DMS53 treated with DMSO at 0.1 percent for 48 hours (cell line): ENCODE results near the gene NRL.

Experiments
- DNase-seq: peaks from one replicate; lab custom pipeline; 2025; ENCODE audit not compliant: unreplicated experiment; lab: John Stamatoyannopoulos, UW

The NRL gene

DNA sequence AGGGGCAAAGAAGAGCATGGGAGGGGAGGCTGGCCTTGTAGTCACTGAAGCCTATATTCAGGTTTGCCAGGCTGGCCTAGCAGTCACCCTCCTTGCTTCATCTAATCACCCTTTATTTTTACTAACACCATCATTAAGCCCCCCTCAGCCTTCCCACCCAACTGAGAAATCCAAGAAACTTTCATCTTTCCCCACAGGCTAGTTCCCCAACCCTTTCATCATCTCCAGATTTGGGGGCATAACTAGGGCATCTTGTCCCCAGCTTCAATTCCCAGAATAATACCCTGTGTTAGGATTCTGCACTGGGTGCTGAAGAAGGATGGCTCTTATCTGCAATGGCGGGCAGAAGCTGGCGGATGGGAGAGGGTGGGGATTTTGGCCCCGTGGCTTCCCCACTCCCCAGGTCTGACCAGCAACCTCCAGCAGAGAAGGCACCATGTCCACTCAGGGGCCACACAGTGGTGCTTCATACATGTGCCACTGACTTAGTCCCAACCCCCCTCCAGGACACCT lies 13.7 kb downstream of the NRL start:
- DNase-seq: no peak

DNA sequence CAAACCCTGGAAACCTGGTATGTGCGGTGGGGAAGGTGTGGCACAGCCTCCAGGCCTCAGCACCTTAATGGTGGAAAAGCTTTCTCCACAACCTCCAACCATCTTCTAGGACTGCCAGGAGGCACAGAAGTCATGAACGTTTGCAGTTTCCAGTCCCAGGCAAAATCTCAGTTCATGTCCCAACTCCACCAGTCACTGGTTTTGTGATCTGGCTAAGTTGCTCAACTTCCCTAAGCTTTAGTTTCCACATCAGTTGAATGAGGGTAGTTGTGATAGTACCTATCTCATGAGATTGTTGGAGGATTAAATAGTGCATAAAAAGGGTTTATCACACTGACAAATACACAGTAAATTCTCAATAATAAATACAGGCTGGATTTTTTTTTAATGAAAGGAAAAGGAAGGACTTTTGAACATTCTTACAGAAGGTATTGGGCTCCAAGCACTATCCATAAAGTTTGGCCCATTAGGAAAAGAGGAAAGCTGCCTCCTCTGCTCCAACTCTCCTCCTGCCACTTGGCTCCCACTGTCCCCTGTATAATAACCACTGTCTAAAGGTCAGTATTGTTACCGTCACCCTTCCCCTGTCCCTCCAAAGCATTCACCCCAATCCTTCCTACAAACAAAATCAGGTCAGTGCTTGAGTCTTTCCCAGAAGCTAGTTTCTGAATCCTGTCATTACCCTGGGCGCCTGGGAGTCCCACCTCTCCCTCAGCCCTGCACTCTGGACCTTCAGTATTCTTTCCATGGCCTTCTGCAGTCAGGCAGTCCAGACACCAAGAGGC lies 14.4 kb downstream of the NRL start:
- no peak for DNase-seq

GRCh38 chr14:24098927-24099813 lies 15.6 kb downstream of the NRL start:
- no peak for DNase-seq

GRCh38 chr14:24098229-24098926 lies 16.4 kb downstream of the NRL start:
- no peak for DNase-seq

DNA sequence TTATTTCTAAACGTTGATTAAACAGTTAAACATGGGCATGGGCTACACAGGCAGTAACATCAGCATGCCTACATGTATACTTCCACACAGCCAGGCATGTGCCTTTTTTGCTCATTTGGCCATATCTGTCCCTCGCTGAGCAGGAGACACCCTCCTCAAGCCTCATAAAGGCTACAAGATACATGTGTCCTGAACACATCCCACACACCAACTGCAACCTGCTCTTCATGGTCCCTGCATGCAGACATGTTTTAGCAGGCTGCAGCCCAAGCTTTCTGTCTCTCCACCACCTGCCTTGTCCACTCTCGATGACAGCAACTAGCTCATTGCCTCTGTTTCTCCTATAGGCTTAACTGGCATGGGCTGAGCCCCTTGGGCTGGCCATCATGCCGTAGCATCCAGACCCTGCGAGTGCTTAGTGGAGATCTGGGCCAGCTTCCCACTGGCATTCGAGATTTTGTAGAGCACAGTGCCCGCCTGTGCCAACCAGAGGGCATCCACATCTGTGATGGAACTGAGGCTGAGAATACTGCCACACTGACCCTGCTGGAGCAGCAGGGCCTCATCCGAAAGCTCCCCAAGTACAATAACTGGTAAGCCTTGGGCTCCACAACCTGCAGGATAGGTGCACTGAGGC lies 18.1 kb downstream of the NRL start:
- no peak for DNase-seq

DNA sequence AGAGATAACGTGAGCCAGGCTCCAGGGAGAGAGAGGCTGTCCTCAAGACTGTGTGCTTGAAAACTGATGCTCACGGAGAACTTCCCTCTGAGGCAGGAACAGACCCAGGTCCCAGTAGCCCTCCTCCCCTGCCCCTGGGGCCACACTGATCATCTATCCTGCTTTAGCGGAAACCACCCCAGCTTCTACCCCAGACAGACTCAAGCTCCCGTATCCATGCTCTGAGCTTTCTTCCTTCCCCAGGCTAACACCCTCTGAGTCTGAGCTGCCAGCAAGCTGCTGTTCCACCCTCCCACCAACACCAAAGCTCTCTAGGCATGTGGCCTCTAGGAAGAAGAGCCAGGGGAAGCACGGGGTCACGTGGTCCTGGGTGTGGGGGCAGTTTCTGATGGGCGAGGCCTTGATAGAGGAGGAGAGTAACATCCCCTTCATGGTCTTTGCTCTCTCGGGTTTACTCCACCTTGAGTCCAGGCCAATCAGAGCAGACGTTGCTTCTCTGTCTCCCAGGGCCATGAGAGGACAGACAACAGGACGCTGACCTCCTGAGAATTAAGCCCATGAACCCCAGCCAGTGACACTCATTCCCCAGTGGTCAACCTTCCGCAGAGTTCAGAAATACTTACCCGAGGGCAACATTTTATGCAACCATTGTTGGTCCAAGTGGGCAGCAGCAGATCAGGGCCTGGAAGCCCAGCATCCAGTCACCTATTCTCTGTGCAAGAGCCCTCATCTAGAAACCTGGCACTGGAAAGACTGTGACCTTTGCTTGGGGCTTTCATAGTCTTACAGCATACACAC lies 19.3 kb downstream of the NRL start:
- DNase-seq: no peak

- DNase-seq: no peak
Measured at GRCh38 chr14:24094841-24095270, 19.9 kb downstream of the NRL start.

GRCh38 chr14:24093901-24094840 lies 20.6 kb downstream of the NRL start, which contains the start of gene PCK2:
Gene PCK2 (plus strand): TSS chr14:24094311. CDS start chr14:24094406, 95 bp downstream.
- peak; percentile 67 for DNase-seq

DNA sequence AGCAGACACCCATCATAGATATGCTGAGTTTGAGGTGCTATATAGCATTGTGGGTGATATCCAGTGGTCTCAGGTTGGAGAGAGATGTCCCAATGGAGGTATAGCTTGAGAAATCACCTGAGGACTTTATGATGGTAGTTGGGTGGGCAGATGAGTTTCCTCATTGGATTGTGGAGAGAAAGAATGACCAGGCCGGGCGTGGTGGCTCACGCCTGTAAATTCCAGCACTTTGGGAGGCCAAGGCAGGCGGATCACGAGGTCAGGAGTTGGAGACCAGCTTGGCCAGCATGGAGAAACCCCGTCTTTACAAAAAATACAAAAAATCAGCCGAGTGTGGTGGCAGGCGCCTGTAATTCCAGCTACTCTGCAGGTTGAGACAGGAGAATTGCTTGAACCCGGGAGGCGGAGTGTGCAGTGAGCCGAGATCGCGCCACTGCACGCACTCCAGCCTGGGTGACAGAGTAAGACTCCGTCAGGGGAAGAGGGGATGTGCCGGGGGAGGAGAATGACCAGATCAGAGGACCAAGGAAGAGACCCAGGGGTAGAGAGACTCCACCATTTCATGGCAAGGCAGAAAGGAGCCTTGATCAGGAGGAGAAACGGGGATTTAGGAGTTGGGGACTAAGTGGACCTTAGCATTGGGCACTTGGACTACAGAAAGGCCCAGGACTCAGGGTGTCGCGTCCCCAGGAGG lies 21.4 kb downstream of the NRL start:
- no peak for DNase-seq

DNA sequence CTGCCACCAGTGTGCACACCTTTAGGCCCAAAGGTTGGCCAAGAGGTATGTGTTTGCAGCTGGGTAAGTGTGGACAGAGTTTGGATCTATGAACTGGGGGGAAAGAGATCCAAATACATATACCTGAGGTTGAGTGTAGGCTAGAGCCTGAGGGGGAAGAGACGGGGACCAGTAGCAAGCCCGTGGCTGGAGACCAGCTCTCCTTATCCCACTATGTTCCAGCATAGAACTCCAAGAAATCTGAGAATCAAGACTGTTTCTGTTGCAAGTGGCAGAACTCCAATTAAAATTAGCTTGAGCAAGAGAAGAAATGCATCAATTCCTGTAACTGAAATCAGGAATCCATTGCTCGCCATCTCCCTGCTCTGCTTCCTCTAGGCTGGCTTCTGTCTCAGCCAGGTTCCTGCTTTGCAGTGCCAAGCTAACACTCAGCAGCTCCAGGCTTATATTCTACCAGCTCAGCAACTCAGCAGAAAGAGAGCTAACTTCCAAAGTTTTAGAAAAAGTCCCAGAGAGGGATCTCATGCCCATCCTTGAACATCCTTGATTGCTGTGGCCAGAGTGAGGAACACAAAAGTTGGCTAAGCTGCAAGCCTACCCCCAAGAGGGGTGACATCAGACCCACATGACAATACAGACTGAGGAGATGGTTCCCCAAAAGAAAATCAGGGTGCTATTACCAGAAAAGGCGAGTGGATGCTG lies 22.1 kb downstream of the NRL start:
- no peak for DNase-seq

DNA sequence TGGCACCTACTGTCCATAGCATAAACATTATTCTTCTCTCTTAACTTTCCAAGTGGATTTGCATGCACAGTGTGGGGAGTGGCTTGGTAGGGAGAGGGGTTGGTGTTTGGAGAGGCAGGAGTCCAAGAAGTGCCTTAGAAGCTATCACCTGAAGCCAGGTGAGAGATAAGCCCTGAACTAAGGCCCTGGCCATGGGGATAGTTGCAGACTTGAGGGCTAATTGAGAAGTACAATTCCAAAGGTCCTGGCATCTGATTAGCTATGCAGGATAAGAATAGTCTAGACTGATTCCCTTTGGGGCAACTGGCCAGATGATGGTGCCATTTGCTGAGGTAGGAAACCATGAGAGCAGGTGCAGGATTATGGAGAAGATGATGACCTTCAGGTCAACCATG lies 22.6 kb downstream of the NRL start:
- DNase-seq: no peak

- DNase-seq: no peak
Measured at GRCh38 chr14:24089890-24090289, 24.9 kb downstream of the NRL start.

GRCh38 chr14:24088095-24088494 lies 26.7 kb downstream of the NRL start:
- DNase-seq: no peak

DNA sequence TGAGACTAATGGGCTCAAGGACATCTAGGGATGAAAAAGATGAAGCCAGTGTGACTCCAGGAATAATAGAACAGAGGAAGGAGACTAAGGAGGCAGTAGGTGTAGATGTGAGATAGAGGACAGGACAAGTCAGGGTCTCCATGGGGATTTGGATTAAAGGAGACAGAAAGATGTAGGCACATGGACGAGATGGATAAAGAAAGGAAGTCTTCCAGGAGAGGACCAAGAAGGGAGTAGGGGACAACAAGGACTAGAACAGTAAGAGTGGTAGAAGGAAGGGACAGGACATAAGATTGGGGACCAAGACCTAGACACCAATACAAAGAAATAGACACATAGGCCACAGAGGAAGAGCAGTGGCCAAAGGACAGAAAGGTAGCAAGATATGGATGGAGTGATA lies 27.7 kb downstream of the NRL start:
- DNase-seq: no peak

DNA sequence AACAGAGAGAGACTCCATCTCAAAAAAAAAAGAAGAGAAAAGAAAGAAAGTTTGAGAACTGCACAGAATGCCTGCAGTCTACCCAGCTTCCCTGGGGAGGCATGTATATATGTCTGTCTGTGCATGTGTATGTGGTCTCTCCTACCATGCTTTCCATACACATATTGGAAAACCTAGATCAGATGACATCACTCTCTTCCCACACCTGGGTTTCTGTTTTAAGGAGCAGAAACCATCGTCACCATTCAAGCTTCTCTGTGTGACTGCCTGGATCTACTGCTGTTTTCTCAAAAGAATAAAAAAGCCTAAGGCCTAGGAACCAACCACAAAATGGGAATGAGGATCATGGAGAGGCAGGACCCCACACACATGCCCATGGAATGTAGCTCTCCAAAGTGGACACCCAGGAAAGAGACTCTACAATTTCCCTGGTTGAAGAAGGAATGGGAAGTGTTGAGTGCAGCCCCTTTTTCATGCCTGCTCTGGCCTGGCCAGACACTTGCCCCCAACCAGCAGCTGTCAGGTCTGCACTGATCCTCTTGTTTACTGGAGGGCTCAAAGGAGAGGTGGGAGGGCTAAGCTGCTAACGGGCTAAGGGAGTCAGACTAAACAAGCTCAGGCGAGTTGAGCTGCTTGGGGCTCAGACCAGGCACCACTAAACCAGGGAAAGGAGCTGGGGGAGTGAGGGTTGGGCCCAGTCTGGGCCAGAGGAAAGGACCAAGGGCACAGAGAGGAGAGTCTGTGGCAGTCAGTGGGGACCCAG lies 28.4 kb downstream of the NRL start:
- no peak for DNase-seq

GRCh38 chr14:24085215-24085614 lies 29.5 kb downstream of the NRL start:
- no peak for DNase-seq

DNA sequence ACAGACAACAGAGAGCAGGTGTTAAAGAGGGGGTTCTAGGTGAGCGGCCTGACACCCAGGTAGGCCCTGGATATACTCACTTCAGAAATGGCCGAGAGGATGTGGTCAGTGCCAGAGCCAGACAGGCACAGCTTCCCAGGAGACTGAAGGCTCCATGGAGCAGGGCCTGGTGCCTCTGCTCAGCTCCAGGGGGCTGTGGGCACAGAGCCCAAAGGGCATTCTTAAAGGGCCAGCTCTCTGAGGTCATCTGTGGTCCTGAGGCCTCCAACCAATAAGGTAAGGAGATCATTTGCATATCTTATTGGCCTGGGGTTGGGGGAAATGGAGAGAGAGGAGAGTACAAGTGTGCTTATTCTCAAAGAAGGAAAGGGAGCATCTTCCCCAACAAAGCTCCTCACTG lies 30.3 kb downstream of the NRL start:
- no peak for DNase-seq
